Fibroblast of peridontal ligament (primary cell): Measurements from ENCODE around the gene ACOX3.

Experiments
- DNase-seq: peaks from one replicate; pipeline ENCODE4 v3.0.0-alpha.2; 2010; ENCODE audit errors: extremely low read depth

Gene ACOX3

DNA sequence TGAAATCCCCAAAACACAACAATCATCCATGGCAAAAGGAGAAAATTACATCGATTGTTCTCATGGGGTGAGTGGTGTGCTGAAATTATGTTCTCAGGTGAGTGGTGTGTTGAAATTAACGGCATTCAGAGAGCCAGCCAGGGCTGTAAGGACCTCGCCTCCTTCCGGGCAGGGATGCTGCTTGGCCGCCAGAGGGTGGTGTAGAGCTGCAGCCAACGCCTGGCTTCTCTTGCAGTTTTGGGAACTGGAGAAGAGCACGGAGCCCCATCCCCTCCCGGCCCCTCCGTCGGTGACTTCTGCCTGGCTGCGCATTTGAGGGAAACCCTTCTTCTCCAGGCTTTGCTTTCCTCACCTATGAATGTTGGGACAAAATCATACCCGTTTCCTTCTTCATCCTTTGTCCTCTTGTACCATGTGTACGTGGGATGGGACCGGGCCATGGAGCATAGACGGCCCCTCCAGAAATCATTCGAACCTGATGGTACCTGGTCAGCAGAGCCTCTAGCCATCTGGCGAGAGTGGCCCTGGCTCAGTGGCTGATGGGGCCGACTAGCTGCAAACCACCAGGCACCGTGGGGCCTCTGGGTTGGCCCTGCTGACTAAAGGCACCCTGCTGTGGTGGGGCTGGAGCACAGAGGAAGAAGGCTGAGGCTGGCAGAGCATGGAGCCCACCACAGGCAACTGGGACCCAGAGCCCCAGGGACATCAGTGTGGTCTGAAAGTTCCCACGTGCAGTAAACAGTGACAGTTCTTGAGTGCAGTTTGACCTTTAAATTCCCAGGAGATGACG is 28.4 kb upstream of the ACOX3 start:
- peak; percentile 68 for DNase-seq

DNA sequence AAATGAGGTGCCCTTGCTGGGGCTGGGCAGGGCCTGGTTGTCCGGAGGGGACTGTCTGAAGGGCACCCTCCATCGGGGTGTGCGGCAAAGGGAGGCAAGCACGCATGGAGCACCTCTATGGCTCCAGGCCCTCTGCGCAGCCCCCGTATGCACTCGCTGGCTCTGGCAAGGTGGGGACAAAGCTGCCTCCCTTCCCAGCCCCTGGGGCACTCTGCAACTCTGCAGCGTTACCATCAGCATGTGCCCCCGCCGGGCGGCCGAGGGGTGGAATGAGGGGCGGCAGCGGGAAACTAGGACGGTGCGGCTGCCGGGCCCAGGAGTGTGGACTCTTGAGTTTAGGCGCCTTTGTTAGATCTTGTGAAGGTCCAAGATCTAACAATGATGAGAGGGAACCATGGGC is 26.5 kb upstream of the ACOX3 start:
- no peak for DNase-seq

DNA sequence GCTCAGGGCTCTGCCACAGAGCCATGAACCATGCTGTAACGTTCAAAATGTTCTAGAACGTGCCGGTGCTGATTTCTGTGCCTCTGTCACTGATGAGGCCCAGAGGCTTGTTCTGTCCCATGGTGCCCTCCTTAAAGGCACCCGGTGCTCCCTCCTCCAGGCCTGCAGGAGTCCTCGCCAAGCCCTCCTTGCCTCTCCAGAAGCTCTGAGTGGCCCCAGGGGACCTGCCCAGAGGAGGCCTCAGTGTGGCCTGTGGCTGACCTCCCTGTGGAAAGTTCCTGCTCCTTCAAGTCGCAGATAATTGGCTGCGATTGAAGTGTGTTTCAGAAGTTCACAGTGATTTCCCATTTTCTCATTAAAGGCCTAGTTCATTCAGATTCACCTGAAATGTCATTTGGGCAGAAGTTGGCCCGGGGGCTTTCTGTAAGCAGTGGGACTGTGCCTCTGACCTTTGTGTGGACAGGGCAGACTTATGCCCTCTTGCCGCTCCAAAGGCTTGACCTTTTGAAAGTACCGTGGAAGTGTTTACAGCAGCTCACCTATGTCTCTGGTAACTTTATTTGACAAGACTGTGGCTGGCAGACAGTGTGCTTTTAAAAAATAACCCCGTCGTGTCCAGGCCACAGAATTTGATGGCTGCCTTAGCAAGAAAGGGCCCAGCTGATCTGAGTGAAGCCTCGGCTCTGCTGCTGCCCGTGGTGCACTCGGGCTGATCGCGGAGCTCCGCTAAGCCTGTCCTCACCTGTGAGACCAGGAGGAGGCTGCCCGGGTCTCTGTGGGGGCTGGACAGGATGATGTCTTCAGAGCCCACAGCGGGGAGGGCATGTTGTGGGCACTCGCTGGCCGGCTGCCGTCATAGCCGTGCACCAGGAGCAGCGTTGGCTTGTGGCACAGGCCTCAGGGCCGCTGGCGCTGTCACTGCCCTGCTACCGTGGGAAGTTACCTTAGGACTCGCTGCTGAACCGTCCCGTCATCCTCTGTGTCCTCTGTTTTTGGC is 25.4 kb upstream of the ACOX3 start:
- no peak for DNase-seq

DNA sequence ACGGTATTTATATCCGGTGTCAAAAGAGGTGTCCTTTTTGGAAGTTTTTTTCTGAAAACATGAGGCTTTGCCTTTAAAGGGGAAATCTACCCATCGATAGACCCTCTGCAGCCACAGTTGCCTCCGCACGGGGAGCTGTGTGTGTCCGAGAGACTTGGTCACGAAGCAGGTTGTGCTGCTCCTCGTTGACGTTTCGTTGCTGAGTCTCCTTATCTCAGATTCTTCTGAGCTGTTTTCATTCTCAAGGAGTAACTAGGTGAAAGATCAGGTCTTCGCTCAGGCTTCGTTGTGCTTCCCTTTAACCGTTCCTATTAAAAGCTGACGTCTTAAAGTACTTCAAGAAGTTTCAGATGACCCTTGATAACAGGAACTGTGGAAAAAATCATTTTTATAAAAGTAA is 23.9 kb upstream of the ACOX3 start:
- no peak for DNase-seq

DNA sequence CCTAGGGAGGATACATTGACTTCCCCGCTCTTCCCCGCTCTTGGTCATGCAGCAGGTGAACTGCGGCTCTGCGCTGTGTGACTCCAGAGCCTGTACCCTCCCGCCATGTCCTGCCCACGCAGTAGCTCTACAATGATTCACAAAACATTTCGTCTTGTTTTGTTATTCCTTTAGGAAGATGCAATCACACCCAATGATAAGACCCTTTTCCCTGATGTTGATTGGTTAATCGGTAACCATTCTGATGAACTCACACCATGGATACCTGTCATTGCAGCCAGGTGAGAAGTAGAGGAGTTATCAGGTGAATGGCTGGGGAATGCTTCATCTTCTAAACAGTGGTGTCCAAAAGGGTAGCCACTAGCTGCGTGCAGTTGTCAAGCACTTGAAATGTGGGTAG is 23.3 kb upstream of the ACOX3 start:
- no peak for DNase-seq

DNA sequence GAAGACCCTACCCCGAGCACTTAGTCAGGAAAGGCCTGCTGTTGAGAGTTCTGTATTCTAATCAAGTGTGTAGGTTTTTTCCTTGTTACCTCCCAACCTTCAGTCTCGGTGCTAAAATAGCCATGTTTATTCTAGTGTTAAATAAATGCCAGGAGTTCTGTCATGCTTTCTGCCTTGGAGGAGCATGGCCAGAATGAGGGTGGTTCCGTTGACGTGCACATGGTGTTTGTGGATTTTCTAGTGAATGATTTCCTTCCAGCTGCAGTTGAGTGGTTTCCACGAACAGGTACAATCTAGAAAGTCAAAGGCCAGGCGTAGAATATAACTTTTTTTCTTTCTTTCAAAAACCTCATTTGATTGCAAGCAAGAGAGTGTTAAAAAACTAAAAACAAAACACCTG is 21.1 kb upstream of the ACOX3 start:
- DNase-seq: no peak

DNA sequence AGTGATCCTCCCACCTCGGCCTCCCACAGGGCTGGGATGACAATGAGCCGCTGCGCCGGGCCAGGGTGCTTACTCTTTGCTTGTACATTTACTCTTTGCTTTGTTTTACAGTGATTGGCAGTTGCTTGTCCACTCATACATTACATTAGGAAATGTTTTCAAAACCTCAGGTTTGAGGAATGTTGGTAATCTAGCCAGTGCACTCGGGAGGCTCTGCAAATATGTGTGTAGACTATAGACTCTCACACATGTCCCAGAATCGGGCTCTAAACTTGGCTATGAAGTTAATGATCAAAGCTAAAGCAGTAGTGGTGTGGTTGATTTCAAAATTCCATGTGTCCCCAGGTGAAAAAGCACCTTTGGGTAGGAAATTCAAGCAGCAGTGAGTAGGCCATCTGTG is 20.6 kb upstream of the ACOX3 start:
- no peak for DNase-seq

DNA sequence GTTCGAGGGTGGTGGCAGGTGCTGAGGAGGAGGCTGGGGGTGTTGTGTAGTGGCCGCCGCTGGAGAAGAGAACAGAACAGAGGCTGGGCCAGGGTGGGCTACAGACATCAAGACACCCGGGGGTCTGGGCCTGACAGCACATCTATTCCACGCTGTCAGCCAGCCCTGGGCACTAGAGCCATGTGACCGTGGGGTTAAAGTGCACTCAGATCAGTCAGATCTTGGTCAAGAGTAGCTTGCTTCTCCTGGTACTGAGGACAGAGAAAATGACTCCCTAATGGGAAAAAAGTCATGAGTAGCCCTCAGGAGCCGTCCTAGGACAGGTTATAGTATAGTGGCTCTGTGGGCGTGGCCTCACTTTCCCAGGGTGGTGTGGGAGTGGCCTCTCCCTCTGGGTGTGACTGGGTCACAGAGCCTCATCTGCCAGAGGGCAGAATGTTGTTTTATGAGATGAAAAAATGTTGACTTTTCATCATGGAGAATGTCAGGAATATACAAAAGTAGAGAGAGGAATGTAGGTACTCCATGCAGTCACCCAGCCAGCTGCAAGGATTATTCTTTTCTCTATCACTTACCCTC is 19.4 kb upstream of the ACOX3 start:
- DNase-seq: no peak

DNA sequence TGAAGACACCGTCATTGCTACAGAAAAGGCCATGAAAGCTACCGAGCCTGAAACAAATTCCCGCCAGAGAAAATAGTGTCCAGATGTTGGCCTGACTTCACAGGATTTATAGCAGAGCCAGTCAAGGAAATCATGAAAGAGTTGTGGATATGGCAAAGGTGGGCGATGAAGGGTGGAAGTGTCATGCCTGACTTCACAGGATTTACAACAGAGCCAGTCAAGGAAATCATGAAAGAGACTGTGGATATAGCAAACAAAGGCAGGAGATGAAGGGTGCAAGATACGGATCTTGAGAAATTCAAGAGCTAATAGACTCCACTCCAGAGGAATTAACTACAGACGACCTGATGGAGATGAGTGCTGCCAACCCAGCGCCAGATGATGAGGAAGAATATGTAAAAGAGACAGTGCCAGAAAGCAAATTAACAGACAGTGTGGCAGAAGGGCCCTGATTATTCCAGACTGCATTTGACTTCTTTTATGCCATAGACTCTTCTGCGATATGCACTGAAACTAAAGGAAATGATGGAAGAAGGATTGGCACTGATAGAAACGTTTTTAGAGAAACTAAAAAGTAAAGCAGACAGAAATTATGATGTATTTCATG is 17.2 kb upstream of the ACOX3 start:
- DNase-seq: no peak

DNA sequence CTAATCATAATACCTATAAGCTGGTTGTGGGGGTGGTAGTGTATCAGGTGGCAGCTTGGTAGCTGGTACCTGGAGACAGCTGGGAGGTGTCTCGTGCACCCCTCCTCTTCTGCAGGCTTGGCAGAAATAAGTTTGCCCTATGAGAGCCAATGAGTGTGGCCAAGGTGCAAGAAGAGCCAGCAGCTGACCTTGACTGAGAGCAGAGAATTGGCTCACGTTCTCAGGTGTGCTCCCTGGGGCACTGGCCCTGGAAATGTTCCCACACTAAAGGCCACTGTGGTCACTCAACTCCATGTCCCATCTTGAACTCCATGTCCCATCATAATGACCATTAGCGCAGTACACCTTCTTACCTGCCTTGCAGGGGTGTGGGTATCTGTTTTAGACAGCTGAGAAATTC is 13.4 kb upstream of the ACOX3 start:
- no peak for DNase-seq

DNA sequence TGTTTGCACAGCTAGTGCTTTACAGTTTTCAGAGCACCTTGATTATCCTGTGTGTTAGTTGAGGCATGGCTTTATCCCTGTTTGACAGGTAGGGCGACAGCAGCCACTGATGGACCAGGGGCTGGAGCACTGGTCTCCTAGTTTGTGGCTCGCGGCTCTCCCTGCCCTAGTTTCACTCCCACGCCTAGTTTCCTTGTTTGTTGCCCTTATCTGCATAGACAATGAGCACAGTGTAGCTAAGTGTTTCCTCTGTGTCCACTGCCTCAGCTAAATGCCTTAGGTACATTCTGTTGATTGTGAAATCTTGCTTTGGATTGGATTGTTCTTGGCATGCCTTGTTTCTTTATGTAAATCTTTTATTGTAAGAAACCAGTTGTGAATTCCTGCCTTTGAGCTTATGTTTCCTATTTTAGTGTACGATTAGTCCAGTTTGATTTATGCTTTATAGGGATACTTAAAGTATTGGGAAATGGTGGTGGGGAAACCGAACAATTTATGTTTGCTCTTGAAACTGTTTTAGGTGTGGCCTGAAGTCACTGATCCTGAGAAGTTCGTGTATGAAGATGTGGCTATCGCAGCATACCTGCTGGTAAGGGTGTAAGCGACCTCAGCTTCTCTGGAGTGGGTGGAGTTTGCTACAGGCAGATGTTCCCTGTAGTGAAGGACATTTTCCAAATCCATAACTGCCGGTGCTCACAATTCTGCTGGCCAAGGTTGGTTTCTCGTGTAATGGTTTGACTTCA is 11.1 kb upstream of the ACOX3 start:
- no peak for DNase-seq

DNA sequence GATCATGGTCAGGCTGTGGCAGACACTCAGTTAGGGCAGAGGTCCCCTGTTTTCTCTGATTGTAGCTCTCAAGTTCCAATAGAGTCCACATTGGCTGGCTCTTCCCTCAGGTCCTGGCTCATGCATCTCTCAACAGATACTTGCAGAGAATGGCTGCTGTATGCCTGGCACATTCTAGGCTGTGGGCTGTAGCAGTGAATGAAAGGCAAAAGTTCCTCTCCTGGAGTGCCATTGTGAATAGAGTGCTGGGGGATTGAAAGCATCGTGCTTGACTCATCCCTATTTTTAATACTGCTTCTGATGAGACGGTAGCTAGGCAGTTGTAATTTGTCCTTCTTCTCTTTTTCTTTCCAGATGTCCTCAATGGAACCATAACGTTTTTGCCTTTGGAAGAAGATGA is 5.6 kb upstream of the ACOX3 start:
- DNase-seq: no peak

DNA sequence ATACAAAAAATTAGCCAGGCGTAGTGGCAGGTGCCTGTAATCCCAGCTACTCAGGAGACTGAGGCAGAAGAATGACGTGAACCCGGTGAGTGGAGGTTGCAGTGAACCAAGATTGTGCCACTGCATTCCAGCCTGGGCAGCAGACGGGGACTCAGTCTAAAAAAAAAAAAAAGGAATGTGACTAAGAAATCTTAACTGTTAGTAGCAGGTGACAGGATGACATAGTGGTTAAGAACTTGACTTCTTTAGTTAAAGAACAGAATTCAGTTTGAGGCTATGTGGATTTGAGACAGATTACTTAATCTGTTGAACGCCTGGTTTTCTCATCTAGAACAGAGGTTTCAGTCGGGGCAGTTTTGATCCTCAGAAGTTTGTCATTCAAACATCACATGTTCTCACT is 3.3 kb upstream of the ACOX3 start:
- no peak for DNase-seq

DNA sequence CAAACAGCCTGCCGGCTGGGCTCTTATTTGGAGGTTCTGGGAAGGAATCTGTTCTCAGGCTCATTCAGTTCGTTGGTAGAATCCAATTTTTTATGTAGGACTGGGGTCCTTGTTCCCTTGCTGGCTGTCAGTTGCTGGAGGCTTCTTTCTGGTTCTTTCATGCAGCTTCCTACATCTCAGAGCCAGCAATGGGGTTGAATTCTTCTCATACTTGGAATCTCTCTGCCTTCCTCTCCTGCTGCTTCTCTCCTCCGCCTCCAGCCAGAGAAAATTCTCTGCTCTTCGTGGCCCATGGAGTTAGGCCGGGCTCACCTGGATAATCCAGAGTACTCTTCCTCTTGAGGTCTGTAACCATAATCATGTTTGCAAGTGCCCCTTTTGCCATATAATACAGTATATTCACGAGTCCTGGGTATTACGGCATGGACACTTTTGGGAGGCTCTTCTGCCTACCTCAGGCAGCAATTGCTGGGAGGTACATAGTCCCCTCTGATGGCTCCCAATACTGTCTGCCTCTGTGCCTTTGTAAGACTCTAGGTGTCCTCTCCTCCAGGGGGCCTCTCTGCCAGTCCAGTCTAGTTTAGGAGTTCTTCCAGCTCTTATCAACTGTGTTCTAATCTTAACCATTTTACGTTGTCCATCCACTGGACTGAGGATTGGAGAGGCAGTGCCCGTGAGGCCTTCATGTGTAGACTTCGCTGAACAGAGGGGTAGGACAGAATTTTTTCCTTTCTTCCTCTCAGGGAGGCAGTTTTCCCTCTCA is 2.3 kb upstream of the ACOX3 start:
- no peak for DNase-seq

DNA sequence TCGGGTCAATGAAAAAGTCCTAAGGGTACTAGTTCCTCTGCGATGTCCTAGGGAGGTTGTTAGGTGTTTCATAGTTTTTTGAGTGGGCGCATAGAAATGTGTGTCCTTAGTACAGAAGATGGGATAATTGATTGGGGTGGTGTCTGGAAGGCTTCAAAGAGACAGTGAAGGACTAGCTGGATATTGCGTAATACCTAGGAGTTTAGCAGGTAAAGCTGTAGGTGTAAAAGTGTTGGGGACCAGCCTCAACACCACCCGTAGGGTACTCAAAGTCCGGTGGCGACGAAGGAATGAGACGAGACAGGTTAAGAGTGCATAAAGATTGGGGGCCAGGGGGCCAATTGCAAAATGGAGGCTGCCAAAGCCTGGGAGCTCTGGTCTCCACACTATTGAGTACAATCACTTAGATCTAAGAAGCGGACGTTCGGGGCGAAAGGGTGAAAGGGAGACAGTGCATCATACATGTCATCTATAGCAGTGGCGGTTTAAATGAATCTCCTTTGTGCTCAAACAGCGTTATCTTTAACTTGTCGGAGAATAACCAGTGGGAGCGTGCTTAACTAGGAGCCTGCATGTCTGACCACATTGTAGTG is 1.1 kb upstream of the ACOX3 start:
- DNase-seq: no peak

DNA sequence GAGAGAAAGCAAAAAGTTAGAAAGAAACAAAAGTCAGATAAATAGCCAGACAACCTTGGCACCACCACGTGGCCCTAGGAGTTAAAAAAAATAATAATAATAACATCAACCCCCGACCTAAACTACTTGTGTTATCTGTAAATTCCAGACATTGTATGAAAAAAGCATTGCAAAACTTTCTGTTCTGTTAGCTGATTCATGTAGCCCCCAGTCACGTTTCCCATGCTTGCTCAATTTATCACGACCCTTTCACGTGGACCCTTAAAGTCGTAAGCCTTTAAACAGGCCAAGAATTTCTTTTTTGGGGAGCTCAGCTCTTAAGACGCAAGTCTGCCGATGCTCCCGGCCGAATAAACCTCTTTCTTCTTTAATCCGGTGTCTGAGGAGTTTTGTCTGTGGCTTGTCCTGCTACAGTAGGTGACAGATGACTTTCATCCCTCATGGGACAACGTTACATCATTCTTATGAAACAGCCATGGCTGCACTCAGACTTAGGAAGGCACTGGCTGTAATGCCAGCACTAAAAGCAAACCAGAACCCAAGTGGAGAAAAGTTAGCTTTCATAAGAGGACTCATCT is 520 bp downstream of the ACOX3 start:
- no peak for DNase-seq

DNA sequence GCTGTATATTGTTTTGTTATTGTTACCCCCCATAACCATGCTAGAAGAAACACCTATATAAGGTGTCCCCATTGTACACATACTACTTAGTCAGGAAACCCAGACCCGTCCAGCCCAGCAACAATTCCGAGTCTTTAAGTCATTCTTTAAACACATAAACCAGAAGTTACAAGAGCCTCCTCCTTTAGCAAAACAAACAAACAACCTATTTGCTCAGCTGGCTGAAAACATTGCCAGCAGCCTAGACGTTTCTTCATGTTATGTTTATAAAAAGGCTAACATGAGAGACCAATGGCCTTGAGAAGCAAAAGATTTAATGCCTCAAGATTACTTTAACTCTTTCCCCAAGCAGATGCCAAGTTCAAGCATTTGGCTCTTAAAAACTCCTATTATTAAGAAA is 1.4 kb downstream of the ACOX3 start:
- DNase-seq: peak; percentile 38

DNA sequence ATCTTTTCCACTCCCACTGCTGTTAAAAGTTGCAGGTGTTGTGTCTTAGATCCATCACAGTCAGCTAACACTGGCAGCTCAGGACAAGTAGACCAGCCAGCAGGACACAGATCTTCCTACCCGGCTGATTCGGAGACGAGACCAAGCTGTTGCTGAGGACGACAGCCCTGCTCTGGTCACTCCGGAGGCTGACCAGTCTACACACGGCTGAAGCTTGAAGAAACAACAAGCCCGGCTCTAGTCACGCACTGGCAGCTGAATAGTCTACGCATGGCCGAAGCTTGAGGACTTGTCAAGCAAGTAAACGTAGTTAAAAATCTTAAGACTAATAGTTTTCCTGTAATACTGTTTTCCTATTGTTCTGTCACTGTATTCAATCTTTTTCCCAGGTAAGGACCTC is 1.8 kb downstream of the ACOX3 start:
- no peak for DNase-seq

DNA sequence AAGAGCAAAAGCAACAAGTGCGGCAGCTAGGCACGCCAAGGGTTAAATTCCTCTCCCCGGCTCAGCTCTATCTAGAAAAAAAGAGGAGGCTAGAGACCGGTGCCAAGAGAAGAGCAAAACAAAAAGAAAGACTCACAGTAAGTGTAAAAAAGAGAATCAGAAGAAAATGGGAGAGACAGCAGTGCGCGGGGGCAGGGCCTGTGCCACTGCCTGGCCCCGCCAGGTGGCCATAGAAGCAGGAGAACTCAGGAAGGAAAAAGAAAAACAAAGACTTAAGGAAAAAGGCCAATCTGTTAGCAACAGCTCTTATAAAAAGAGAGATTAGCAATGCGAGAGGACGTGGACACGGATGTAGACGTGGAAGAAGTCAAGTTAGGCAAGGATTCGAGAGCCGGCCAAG is 3.2 kb downstream of the ACOX3 start:
- no peak for DNase-seq

DNA sequence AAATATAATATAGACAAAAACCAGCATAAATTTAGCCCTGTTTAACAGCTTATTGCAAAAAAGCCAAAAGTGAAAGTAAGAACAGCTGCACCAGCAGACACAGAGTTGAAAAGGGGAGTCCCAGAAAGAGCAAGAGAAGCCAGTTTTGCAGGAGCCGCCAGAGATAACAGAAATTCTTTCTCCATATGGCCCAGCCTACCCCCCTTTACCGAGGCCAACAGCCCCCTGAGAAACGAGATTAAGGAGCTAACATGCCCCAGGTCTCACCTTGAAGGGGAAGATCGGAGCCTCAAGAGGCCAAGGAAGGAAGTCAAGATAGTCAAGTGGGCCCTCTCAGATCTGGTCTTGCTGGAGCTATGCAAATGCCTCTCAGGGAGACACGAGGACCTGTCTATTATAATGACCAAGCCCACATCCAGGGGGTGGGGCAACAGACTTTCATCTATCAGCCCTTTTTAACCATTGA is 4.8 kb downstream of the ACOX3 start:
- peak; percentile 33 for DNase-seq
